Measurements from ENCODE around the gene KCNH1. TPM values are rescaled to one million over a fixed set of nuclear protein-coding genes. Genes with fewer than 3 reads are reported as not detected.

KCNH1 gene
- polyA plus RNA-seq, 1 donor from 2014 or later: 3.9 TPM

DNA sequence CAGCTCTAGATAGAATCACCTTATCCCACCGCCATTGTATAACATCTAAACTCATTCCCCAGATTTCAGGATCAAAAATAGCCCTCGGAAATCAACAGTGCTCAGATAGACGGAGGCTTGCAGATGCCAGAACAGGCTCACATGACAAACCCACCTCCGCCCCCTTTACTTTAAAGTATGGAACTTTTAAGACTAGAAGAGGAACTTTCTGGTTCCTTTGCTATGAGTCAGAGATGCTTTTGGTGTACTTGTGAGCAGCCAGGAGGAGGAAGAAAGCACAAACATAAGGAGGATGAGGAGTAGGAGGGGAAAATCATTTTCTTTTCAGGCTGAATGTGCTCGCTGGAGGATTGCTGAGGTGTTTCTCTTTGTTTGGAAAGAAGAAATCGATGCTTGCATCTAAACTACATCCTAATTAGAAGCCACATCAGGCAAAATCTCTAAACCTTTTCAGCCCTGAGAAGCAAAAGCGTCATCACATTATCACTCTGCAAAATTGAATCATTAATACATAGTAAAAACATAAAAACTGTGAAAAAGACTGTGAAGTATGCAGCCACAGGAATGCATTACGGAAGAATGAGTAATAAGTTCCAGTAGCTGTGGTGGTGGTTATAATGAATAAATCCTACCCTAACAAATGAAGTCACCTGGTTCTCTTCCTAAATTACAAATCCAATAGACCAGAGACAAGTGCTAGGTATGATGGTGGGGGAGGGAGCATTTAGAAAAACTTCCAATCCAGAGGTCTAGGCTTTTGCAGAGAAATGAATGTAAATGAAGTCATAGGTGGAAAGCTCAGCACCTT, 251.3 kb downstream of the KCNH1 start:
- no peaks in the 10 kb centered on the region for H4K20me1 ChIP-seq (ENCODE audit: insufficient read depth)
- H3K9me2 ChIP-seq (ENCODE audit: insufficient read depth, low read length): no peaks in the 10 kb centered on the region
- TF ChIP-seq REST (IDR thresholded peaks at IDR 0.05; ENCODE audit: borderline replicate concordance) (no peak), TAF1 (IDR thresholded peaks at IDR 0.05; ENCODE audit: low read depth) (no peak), POLR2AphosphoS5 (IDR thresholded peaks at IDR 0.05) (no peak), SMC3 (conservative IDR thresholded peaks at IDR 0.05; ENCODE audit: poor library complexity) (no peak), MXI1 (conservative IDR thresholded peaks at IDR 0.05; ENCODE audit: poor library complexity, severe bottlenecking) (no peak), EP300 (conservative IDR thresholded peaks at IDR 0.05; ENCODE audit: poor library complexity, severe bottlenecking) (no peak), EZH2 (IDR thresholded peaks at IDR 0.05; ENCODE audit: borderline replicate concordance, insufficient read depth, low read length, poor library complexity, severe bottlenecking) (no peak), RAD21 (conservative IDR thresholded peaks at IDR 0.05) (no peak)
- TF ChIP-seq, protein P1, sequence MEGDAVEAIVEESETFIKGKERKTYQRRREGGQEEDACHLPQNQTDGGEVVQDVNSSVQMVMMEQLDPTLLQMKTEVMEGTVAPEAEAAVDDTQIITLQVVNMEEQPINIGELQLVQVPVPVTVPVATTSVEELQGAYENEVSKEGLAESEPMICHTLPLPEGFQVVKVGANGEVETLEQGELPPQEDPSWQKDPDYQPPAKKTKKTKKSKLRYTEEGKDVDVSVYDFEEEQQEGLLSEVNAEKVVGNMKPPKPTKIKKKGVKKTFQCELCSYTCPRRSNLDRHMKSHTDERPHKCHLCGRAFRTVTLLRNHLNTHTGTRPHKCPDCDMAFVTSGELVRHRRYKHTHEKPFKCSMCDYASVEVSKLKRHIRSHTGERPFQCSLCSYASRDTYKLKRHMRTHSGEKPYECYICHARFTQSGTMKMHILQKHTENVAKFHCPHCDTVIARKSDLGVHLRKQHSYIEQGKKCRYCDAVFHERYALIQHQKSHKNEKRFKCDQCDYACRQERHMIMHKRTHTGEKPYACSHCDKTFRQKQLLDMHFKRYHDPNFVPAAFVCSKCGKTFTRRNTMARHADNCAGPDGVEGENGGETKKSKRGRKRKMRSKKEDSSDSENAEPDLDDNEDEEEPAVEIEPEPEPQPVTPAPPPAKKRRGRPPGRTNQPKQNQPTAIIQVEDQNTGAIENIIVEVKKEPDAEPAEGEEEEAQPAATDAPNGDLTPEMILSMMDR (IDR thresholded peaks at IDR 0.05; ENCODE audit: poor library complexity, severe bottlenecking): no peak
- H3F3A ChIP-seq (ENCODE audit: insufficient read depth, low read length, poor library complexity, severe bottlenecking): no peaks in the 10 kb centered on the region
- no peak overlapping the region for H3K4me3 ChIP-seq (ENCODE audit: low read length)
- no peaks in the 10 kb centered on the region for H3K27me3 ChIP-seq (ENCODE audit: insufficient read depth, low read depth, low read length)
- no peak overlapping the region for H3K9ac ChIP-seq (ENCODE audit: low read length)
- H3K36me3 ChIP-seq (ENCODE audit: insufficient read depth, low read length): no peaks in the 10 kb centered on the region
- H3K9me3 ChIP-seq (ENCODE audit: low read length): no peaks in the 10 kb centered on the region
- no peak overlapping the region for H3K4me2 ChIP-seq (ENCODE audit: low read length)
- H2AFZ ChIP-seq (ENCODE audit: low read depth, low read length): no peak overlapping the region
- H3K27ac ChIP-seq (ENCODE audit: low read length): no peak overlapping the region
- no peaks in the 10 kb centered on the region for H3K79me2 ChIP-seq (replicated peaks; ENCODE audit: insufficient read depth, low read length)

DNA sequence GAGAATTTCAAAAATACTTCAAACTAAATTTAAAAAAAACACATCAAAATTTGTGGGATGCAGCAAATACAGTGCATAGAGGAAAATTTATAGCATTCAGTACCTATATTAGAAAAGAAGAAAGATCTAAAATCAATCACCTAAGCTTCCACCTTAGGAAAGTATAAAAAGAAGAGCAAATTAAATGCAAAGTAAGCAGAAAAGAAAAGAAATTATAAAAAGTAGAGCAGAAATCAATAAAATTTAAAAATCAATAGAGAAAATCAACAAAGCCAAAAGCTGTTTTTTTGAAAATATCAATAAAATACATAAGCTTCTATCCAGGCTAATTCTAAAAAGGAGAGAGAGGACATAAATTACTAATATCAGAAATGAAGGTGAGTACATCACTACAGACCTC, 255.4 kb downstream of the KCNH1 start:
- H3K9me3 ChIP-seq (ENCODE audit: low read length): no peaks in the 10 kb centered on the region
- no peak for TF ChIP-seq POLR2AphosphoS5 (IDR thresholded peaks at IDR 0.05)
- TF ChIP-seq, protein P1 (IDR thresholded peaks at IDR 0.05; ENCODE audit: poor library complexity, severe bottlenecking): no peak
- TF ChIP-seq SMC3 (conservative IDR thresholded peaks at IDR 0.05; ENCODE audit: poor library complexity): no peak
- no peak for TF ChIP-seq TAF1 (IDR thresholded peaks at IDR 0.05; ENCODE audit: low read depth)
- TF ChIP-seq EZH2 (IDR thresholded peaks at IDR 0.05; ENCODE audit: borderline replicate concordance, insufficient read depth, low read length, poor library complexity, severe bottlenecking): no peak
- no peak for TF ChIP-seq MXI1 (conservative IDR thresholded peaks at IDR 0.05; ENCODE audit: poor library complexity, severe bottlenecking)
- no peak for TF ChIP-seq RAD21 (conservative IDR thresholded peaks at IDR 0.05)
- no peak for TF ChIP-seq EP300 (conservative IDR thresholded peaks at IDR 0.05; ENCODE audit: poor library complexity, severe bottlenecking)
- no peak for TF ChIP-seq REST (IDR thresholded peaks at IDR 0.05; ENCODE audit: borderline replicate concordance)
- no peak overlapping the region for H3K27ac ChIP-seq (ENCODE audit: low read length)
- no peaks in the 10 kb centered on the region for H3F3A ChIP-seq (ENCODE audit: insufficient read depth, low read length, poor library complexity, severe bottlenecking)
- no peaks in the 10 kb centered on the region for H3K27me3 ChIP-seq (ENCODE audit: insufficient read depth, low read depth, low read length)
- H3K4me2 ChIP-seq (ENCODE audit: low read length): no peak overlapping the region
- H4K20me1 ChIP-seq (ENCODE audit: insufficient read depth): no peaks in the 10 kb centered on the region
- H3K36me3 ChIP-seq (ENCODE audit: insufficient read depth, low read length): no peaks in the 10 kb centered on the region
- H3K4me3 ChIP-seq (ENCODE audit: low read length): no peak overlapping the region
- H3K9ac ChIP-seq (ENCODE audit: low read length): no peak overlapping the region
- H3K79me2 ChIP-seq (replicated peaks; ENCODE audit: insufficient read depth, low read length): no peaks in the 10 kb centered on the region
- no peak overlapping the region for H2AFZ ChIP-seq (ENCODE audit: low read depth, low read length)
- H3K9me2 ChIP-seq (ENCODE audit: insufficient read depth, low read length): no peaks in the 10 kb centered on the region

All from neural cell (in vitro differentiated cells).